ENCODE results near the gene NRG4.

The NRG4 gene

GRCh38 chr15:76011627-76012551, at the start of gene NRG4:
NRG4 (minus strand) TSS chr15:76012424; CDS start chr15:76011230, 1,194 bp downstream.
- no peak for TF ChIP-seq CTCF (IDR thresholded peaks at IDR 0.05; ENCODE audit: low read depth, low read length)
- no peak within 1 kb of the TSS for H3K4me3 ChIP-seq (ENCODE audit: low read depth, low read length)
- in situ Hi-C loops (cut with HindIII; ENCODE audit: low sequenced_read_pairs), result no loop called here
- DNase-seq (ENCODE audit: low read depth, low spot score), result no peak

GRCh38 chr15:76061700-76062099, 49.5 kb upstream of the NRG4 start:
- no peak for TF ChIP-seq CTCF (IDR thresholded peaks at IDR 0.05; ENCODE audit: low read depth, low read length)
- in situ Hi-C loops (cut with HindIII; ENCODE audit: low sequenced_read_pairs), result no loop called here
- DNase-seq (ENCODE audit: low read depth, low spot score), result no peak
- no peak overlapping the region for H3K4me3 ChIP-seq (ENCODE audit: low read depth, low read length)

- TF ChIP-seq CTCF (IDR thresholded peaks at IDR 0.05; ENCODE audit: low read depth, low read length), result no peak
- no peak for DNase-seq (ENCODE audit: low read depth, low spot score)
- peak overlapping the region; percentile 42 for H3K4me3 ChIP-seq (ENCODE audit: low read depth, low read length)
- in situ Hi-C loops (cut with HindIII; ENCODE audit: low sequenced_read_pairs), result no loop called here
These were observed 48.1 kb upstream of the NRG4 start for GRCh38 chr15:76060118-76060989.

GRCh38 chr15:76059320-76060117, 47.3 kb upstream of the NRG4 start, which contains the start of gene TMEM266:
TMEM266 (plus strand) TSS chr15:76059985; CDS start chr15:76134264, 74,279 bp downstream.
- peak; percentile 13 for DNase-seq (ENCODE audit: low read depth, low spot score)
- in situ Hi-C loops (cut with HindIII; ENCODE audit: low sequenced_read_pairs), result no loop called here
- TF ChIP-seq CTCF (IDR thresholded peaks at IDR 0.05; ENCODE audit: low read depth, low read length), result no peak

GRCh38 chr15:76058714-76059319, 46.6 kb upstream of the NRG4 start:
- peak; percentile 7 for DNase-seq (ENCODE audit: low read depth, low spot score)
- in situ Hi-C loops (cut with HindIII; ENCODE audit: low sequenced_read_pairs), result no loop called here
- peak overlapping the region; percentile 50 for H3K4me3 ChIP-seq (ENCODE audit: low read depth, low read length)
- peak; percentile 27 for TF ChIP-seq CTCF (IDR thresholded peaks at IDR 0.05; ENCODE audit: low read depth, low read length)

More at GRCh38 chr15:76059320-76060117, 47.3 kb upstream of the NRG4 start, which contains the start of gene TMEM266:
- H3K4me3 ChIP-seq (ENCODE audit: low read depth, low read length), result peak within 1 kb of the TSS; percentile 50

All from astrocyte of the spinal cord (primary cell).